ENCODE results near the gene DYNLT2B.

GRCh38 chr3:196315821-196316220 lies 2.2 kb downstream of the DYNLT2B start:
- TF ChIP-seq POLR2AphosphoS5 (IDR thresholded peaks at IDR 0.05), result no peak
- no peak for TF ChIP-seq CTCF (IDR thresholded peaks at IDR 0.05)

Measured in transverse colon (tissue), 4 donors.